Forelimb muscle (tissue), 1 donor: ENCODE results near the gene FRMPD4. TPM values are rescaled to one million over a fixed set of nuclear protein-coding genes. Genes with fewer than 3 reads are reported as not detected.

Experiments
- DNase-seq: peaks from one replicate; pipeline ENCODE4 v3.0.0-alpha.2; 2013; ENCODE audit warnings: low read depth
- polyA plus RNA-seq: library from polyadenylated mRNA; unstranded; fragments of 120-200 nt; gene quantifications from one replicate; pipeline ENCODE4 v1.2.1, GENCODE V29; 2013; ENCODE audit not compliant: insufficient read length

The FRMPD4 gene
- polyA plus RNA-seq, 1 donor: 0.92 TPM

DNA sequence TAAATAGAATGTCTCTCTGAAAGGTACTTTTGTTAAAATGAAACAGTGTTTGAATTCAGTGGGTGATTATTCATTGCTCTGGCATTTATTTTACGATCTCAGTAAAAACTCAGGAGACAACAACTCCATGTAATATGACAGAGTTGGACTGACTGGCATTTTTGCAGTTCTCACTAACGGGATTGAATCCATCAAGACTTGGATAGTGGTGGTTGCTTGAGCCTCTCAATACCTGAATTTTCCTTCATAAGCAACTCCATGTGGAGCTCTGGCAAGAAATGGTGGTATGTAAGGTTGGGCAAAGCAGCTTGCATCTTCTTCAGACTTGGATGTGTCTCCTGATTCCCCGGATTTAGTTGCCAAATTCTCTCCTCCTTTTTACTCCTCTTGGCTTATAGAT, 72.7 kb downstream of the FRMPD4 start:
- no peak for DNase-seq

DNA sequence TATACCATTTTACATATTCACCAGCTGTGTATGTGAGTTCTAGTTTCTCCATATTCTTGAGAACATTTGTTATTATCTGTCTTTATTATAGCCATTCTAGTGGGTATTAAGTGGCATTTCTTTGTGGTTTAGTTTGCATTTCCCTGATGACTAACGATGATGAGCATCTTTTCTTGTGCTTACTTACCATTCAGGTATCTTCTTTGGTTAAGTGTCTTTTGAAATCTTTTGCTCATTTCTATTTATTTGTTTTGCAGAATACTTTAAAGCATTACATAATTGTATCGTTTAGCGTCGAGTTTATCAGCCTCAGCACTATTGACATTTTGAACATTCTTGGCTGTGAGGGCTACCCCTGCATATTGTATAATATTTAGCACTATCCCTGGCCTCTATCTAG, 85.4 kb downstream of the FRMPD4 start:
- no peak for DNase-seq

DNA sequence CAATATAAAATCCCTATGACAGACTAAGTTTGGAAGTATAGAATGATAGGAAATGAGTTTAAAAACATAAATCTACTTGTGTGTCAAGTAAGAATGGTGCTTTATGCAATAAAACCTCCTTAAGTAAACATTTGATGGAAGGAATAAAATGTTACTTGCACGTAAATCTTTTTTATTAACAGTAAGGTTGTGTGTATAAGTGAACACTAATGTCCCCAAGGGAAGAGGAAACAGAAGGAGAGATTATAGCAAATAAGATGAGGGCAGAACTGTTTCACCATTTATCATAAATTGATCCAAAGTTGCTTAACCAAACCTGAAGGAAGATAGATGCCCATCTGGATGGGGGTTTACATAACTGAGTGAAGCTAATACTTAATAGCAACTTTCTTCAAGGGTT, 86.8 kb downstream of the FRMPD4 start:
- DNase-seq: no peak

DNA sequence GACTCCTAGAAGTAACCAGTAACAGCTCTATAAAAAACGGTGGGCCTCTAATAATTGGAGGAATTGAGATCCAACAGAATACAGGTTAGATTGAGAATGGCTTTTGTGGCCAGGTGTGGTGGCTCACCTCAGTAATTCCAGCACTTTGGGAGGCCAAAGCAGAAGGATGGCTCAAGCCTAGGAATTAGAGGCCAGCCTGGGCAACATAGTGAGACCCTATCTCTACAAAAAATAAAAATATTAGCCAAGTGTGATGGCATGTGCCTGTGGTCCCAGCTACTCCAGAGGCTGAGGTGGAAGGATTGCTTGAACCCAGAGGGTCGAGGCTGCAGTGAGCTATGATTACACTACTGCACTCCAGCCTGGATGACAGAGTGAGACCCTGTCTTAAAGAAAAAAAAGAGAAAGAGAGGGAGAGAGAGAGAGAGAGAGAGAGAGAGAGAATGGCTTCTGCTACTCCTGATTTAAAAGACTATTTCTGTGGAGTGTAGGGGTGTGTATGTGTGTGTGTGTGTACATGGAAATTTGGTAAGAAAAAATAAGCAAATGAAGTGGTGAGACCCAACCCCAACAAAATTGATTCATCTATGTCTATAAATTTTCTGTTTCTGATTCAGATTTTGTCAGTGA, 89.3 kb downstream of the FRMPD4 start:
- no peak for DNase-seq

DNA sequence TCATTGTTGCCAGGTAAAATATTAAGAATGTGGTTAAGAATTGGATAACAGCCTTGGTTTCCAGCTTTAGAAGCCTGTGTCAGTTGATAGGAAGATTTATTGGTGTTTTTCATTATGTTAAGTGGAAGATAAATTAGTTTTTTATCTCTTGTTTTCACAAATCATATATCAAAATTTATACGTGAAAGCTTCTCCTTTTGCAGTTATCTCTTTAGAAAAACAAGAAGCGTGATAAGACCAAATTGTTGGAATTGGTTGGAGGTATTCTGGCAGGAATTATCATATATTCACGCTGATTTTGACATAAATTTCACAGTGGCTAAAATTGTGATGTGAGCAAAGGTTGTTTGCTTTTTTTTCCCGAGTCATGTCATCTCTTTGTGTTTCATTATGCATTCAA, 90.6 kb downstream of the FRMPD4 start:
- no peak for DNase-seq

DNA sequence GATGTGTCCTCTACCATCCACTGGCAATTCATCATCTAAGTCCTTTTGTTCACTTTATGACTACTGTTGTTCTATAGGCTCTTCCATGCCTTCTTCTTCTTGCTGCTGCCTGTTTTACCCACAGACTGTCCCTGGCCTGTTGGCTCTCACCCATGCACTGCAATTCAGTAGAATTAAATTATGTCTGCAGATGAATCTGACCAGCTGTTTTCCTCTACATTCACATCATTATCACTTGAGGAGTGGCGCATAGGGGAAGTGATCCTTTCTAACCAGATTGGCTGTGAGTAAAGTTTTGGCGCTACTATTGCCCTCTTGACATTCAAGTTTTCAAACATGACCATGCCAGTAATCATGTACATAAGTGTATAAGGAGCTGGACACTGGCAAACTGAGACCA, 91.7 kb downstream of the FRMPD4 start:
- no peak for DNase-seq

DNA sequence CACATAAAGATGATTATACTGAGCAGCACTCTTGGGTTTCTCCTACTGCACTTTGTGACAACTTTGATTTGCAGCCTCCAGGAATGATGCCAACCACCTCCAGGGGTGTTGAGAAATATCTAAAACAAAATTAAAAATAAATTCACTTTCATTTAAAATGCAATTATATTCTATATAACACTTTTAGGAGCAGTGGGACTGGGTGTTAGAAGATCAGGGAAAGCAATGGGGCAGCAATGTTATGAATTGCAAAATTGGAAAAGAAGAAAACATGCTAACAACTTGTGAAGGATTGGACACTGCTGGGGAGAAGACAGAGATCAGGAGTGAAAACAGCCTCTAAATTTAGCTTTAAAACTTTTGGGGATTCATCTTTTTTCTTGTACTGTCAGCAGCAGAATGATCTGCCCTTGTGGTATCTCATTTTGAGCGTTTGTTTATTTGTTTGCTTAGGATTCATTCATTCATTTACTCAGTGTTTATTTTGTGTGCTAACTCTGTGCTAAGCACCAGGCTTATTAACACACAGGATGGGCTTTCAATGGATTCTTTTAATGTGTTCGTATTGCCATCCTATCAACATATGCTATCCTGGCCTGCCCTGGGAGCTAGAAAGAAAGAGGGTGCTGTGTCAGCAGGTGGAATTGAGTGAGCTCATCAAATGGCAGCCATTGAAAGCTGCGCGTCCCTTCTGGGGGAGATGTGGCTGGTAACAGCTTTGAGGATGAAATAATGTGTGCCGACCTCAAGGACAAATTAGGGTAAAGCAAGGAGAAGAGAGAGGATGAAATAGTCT, 96.5 kb downstream of the FRMPD4 start:
- DNase-seq: no peak

DNA sequence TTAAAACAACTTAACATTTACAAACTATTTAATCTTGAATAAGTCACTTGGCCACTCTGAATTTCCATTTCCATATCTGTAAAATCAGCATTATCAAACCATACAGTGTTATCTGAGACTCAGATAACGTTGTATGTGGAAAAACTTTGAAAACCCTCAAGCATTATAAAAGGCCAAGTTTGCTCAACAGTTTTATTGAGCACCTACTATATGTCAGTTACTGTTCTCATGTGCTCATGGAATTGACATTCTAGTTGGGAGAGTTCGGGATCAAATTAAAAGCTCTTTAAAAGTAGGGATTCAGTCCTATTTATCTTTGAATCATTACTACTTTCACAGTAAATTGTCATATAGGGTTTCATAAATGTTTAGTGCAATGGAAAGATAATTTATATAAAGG, 97.9 kb downstream of the FRMPD4 start:
- no peak for DNase-seq

DNA sequence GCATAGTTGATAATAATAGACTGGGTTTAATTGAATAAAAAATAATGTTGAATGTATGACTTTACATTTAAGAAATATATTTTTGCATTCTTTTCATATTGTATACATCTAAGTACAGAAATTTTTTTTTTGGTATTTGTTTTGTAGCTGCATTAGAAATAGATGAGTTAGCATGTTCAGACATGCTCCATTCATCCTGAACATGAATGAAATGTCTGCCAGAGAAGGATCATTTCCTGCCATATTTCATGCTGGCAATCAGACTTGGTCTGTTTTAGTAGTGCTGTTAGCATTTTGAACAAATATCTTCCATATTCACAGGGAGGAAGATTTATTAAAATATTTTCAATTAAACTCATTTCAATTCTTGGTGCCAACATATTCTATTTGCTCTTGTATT, 98.9 kb downstream of the FRMPD4 start:
- DNase-seq: no peak

DNA sequence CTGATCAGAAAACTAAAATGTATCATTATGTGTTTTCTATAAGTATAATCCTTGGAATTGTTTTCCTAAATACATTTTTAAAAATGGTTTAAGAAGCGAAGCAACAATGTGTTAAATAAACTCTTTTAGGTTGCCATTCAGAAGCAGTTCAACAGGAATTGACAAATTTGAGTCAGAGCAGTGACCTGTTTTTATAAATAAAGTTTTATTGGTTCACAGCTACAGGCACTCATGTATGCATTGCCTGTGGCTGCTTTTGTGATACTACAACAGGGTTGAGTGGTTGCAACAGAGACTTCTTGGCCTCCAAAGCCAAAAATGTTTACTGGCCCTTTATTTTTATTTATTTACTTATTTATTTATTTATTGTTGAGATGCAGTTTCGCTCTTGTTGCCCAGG, 99.5 kb downstream of the FRMPD4 start:
- DNase-seq: no peak

DNA sequence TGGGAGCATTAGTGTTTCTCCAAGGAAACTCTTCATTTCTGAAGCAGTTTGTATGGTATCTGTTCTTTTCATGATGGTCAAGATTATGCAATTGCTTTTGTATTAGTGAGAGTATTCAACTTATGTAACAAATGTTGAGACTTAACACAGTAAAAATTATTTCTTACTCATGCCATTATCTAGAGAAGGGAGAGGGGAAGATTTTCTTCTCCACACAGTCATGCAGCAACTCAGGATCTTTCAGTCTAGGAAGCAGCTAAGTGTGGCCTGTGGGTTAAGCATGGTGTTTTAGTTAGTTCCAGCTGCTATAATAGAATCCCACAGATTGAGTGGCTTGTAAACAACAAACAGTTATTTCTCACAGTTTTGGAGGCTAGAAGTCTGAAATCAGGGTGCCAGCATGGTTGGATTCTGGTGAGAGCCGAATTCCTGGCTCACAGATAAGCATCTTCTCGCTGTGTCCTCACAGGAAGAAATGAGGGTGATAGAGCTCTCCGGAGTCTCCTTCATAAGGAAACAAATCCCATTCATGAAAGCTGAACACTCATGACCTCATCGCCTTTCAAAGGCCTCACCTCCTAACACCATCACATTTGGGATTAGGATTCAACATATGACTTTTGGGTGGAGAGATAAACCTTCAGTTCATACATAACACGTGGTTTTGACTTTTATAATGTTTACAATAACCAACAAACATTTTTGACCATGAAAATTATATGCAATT, 101.2 kb downstream of the FRMPD4 start:
- DNase-seq: no peak

DNA sequence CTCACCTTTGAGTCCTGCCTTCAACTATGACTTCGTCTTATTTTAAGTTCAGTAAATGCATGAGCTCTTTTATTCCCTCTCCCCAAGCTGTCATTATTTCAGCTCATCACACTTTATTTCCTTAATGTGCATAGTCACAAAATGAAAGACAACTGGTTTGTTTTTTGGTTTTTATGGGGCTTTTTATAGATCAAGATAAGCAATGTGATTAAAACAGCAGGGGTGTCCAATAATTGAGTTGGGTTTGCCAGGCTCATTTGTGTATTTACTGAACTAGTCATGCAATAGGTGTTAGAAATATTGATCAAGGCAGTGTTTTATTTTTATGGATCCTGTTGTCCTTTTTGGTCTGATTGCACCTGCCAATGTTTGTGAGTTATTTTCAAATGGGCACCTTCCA, 102.2 kb downstream of the FRMPD4 start:
- DNase-seq: no peak

DNA sequence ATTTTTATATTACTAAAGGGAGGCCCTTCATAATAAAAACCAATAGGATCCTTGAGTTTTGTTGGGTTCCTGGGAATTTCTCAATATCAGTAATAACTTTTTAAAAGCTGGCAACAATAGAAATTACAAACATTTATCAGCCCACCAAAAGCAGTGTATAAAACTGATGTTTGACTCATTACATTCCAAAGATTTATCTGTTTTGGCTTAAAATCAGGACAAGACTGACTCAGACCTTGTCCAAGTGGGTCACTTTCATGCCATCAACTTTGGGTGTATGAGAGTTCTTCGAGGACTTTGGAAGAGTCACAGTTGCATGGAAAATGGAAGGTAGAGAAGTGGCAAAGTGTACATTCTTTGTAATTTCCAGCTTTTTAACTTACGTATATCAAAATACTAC, 102.8 kb downstream of the FRMPD4 start:
- no peak for DNase-seq

DNA sequence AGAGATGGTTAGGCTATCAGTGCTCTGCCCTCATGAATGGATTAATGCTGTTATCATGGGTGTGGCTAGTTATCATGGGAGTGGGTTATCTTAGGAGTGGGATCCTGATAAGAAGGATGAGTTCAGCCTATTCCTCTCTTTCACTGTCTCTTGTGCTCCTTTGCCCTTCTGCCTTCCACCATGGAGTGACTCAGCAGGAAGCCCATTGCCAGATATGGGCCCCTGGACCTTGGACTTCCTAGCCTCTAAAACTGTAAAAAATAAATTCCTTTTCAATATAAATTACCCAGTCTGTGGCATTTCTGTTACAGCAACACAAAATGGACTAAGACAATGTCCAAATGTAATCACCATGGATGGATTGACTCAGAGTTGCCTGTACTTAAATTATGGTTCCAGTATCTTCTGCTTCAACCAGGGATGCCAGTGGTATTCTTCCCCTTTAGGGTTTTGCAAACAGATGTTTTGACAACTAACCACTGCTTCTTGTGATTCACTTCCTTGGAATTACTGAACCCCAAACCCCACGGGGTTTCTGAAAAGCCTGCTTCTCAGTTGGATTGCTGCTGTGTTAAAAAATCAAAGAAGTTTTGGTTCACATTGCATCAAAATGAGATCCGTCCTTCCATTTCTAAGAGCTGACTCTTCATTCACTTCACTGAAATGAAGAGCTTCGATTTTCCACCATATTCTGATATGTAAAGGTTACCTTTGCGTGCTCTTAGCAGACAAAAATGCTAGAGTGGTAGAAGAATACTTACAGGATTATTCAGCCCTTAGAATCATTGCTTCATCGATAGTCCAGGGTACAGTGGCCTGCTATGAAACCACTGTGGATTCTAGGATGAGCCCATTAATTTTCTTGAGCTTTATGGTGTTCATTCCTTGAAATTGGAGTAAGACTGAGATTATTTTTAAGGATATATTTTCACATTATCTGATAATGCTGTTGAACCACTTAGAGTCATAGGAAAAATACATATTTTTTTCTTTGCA, 107.7 kb downstream of the FRMPD4 start:
- no peak for DNase-seq

DNA sequence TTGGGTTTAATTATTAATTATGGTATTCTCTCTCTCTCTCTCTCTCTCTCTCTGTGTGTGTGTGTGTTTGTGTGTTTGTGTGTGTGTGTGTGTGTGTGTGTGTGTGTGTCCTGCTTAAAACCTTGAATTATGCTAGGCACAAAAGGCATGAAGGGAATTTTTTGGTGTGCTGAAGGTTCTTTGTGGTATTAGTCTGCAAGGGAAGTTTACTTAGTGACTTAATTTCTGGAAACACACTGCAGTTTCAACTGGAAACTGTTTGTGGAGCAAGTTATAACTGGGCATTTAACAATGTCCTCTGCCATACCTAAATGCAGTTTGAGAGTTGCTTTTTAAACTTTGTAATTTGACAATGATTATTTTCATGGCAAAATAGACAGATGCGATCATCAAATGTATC, 111.7 kb downstream of the FRMPD4 start:
- no peak for DNase-seq

DNA sequence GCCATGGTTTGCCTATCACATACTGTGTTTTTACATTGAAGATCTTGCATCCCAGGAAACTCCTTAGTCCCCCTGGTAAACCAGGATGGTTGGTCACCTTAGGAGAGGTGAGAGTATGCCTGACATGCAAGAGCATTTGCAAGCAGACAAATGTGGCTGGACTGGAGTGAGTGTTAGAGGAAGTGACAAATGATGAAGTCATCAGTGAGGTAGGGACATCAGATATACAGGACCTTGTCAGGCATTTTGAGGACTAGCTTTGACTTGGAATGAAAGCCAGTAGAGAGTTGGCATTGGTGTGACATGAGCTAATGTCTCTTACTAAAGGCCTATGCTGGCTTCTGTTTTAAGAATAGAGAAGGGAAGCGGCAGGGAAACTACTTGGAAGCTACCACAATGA, 124.9 kb downstream of the FRMPD4 start:
- DNase-seq: no peak

DNA sequence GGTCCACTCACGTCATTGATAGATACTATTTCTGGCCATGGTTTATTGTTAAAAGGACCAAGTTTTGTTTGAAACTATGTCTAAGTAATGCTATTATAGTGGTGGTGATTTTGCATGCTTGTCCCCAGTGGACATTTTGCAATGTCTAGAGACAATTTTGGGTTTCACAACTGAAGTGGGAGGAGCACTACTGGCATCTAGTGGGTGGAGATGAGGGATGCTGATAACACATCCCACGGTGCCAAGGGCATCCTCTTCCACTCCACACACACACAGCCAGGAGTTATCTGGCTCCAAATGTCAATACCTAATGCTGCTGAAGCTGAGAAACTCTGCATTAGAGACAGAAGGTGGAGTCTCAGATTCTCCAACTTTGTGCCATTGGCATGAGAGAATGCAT, 131.2 kb downstream of the FRMPD4 start:
- no peak for DNase-seq

DNA sequence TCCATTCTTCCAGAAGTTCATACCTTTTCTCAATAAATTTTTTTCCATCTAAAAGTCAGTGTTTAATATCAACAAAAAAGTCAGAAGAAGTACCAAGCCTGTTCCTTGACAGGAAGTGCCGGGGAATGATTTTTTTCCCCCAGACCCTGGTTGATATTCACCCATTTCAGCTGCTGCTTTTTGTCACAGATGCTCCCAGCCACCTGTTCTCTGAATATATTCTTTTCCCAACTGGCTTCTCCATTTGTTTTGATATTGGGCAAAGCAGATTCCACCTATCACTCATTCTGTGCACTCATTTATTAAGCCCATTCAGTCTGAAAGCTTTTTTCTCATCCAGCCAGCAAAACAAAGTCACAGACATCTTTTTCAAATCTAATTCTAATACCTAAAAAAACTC, 139.9 kb downstream of the FRMPD4 start:
- DNase-seq: no peak

DNA sequence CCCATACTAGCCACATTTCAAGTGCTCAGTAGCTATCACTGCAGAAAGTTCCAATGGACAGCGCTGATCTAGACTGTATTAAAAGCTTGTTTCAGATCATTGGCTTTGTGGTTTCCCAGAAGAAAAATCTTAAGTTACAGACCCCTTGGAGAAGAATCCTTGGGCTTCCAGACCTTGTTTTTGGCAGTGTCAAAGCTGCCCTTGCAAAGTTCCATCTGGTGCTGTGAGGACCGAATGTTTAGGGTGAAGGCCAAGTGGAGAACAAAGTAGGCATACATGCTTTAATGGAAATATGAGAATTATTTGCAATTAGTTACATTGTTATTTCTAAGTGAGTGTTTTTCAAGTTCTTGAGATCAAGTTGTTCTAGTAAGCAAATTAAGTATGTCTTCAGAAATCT, 144.7 kb downstream of the FRMPD4 start:
- no peak for DNase-seq

DNA sequence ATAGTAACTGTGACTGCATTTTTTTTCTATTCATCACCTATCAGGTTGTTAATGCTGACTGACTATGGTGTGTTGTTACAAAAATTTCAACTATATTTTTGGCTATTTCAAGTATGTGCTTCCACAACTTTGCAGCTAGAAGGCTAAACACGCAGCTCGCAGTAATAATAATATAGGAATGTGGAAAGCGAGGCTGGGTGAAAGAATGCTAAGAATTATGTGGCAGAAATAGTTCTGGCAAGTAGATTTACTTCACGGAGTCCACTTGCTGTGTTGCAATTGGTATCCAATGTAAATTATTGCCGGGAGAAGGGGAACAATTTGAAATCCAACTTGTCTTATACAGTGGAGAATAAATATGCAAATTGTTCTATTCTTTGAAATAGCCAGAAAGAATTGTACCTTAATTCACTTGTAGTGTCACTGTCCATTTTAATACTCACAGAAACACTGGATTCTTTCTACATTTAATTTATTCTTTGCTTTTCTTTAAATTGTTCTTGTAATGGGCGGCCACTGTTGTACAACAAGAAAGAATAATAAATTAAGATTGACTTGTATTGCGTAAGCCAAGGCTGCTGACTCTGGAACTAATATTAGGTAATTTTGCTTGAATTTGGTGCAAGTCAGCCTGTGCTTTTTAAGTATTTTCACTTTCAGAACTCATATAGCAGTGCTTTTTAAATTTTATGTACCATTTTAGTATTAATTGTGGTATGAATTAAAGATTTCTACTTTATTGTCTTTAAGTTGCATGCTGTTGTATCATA, 154.9 kb downstream of the FRMPD4 start:
- no peak for DNase-seq

DNA sequence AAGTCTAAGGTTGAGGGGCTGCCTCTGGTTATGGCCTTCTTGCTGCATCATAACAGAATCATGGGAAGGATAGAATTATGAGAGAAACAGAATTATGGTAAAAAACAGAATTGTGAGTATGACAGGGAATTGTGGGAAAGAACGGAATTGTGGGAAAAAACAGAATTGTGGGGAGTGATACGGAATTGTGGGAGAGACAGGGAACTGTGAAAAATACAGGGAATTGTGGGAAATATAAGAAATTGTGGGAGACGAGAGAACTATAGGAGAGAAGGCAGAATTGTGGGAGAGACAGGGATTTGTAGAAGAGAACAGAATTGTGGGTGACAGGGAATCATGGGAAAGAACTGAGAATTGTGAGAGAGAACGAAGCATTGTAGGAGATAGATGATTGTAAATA, 159.1 kb downstream of the FRMPD4 start:
- DNase-seq: no peak
